Esophagus squamous epithelium (tissue), 5 donors: ENCODE results near the gene PTPRN2. TPM values are rescaled to one million over a fixed set of nuclear protein-coding genes. Genes with fewer than 3 reads are reported as not detected.

ENCODE experiments used
- DNase-seq: peaks from one replicate; lab custom pipeline; 2025; lab: John Stamatoyannopoulos, UW
- H3K27ac ChIP-seq, 4 donors: fragments of 200-600 bp; sonication (generic); one replicate each; pipeline ENCODE4 v1.5.1; 2016 to 2019; ENCODE audit warnings: mild to moderate bottlenecking in 1 of 4
- H3K27me3 ChIP-seq, 4 donors: fragments of 200-600 bp; sonication (generic); 1 replicate in 3 of 4; 2 replicates in 1 of 4; pipeline versions ENCODE4 v1.5.1 to v1.6.0; 2017 to 2021; ENCODE audit warnings: antibody characterized with exemption in 1 of 4
- H3K36me3 ChIP-seq, 3 donors: fragments of 200-600 bp; sonication (generic); one replicate each; pipeline ENCODE4 v1.5.1; 2016 to 2019
- H3K4me1 ChIP-seq, 3 donors: fragments of 200-600 bp; sonication (generic); one replicate each; pipeline ENCODE4 v1.5.1; 2017 to 2019
- H3K4me3 ChIP-seq, 4 donors: fragments of 200-600 bp; sonication (generic); 1 replicate in 3 of 4; 2 replicates in 1 of 4; pipeline ENCODE4 v1.5.1; 2016 to 2019; ENCODE audit warnings: mild to moderate bottlenecking in 2 of 4, moderate library complexity in 1 of 4
- H3K9me3 ChIP-seq, 3 donors: fragments of 200-600 bp; sonication (generic); one replicate each; pipeline ENCODE4 v1.5.1; 2016 to 2019
- CTCF ChIP-seq, 6 experiments: fragments of 450-650 bp in 4 of 6; fragments of 200-600 bp in 2 of 6; sonication (generic) in 2 of 6; IDR thresholded peaks; one replicate each; pipeline ENCODE4 v1.5.1; 2016 to 2019; ENCODE audit warnings: antibody characterized with exemption in 6 of 6, mild to moderate bottlenecking in 4 of 6, moderate library complexity in 4 of 6
- POLR2A ChIP-seq, 4 donors: fragments of 450-650 bp; IDR thresholded peaks; one replicate each; pipeline ENCODE4 v1.6.1; 2017; ENCODE audit warnings: antibody characterized with exemption in 4 of 4, mild to moderate bottlenecking in 4 of 4, moderate library complexity in 3 of 4
- WGBS, 2 donors: methylation state at CpG; one replicate each; pipeline ENCODE4 v1.1.5; 2018; 5-methylcytosine and 5-hydroxymethylcytosine counted together
- intact Hi-C: fragments of 100-400 bp; cut with DNase I; formaldehyde crosslinking; loops from one replicate; pipeline ENCODE4 v1.15.0; 2022
- total RNA-seq, 4 donors: library from RNA; depleted of rRNA; stranded (reverse); fragments of >200 nt; gene quantifications; one replicate each; pipeline ENCODE4 v1.1.0, GENCODE V29; 2016
- donor health status: DM: yes; HTN: yes; CAD: no.

PTPRN2 gene
- total RNA-seq, 4 donors from 2014 or later = 0.38 to 2.7 (median 1.0) TPM

DNA sequence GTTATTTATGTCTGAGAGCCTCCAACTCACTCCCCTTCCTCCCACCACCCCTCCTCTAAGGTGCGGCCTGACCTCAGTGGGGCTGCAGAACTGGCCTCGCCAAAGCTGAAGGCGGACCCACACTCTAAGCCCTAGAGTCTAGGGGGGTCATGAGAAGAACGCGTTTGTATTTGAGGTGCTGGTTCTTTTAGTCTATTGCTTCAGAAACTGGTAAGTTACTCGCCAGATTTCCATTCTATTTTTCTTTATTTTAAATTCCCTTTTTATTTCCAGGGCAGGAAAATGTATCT is 893.3 kb downstream of the PTPRN2 start:
- Histone ChIP-seq H3K9me3 (no peaks in the 10 kb centered on the region), H3K27ac (no peak overlapping the region), H3K4me3 (no peak overlapping the region), H3K36me3 (no peaks in the 10 kb centered on the region), H3K27me3 (peaks cover 4 to 69% (median 21%) of the 10 kb centered on the region in 4 donors), H3K4me1 (peaks cover 6 to 44% (median 26%) of the 10 kb centered on the region in 3 donors)
- WGBS, 2 donors = 25 to 52% methylated on average over 5 to 6 of the region's 6 CpGs
- intact Hi-C loops = no loop called here
- TF ChIP-seq CTCF (IDR thresholded peaks at IDR 0.05) (no peak), POLR2A (IDR thresholded peaks at IDR 0.05) (no peak)
- no peak for DNase-seq

DNA sequence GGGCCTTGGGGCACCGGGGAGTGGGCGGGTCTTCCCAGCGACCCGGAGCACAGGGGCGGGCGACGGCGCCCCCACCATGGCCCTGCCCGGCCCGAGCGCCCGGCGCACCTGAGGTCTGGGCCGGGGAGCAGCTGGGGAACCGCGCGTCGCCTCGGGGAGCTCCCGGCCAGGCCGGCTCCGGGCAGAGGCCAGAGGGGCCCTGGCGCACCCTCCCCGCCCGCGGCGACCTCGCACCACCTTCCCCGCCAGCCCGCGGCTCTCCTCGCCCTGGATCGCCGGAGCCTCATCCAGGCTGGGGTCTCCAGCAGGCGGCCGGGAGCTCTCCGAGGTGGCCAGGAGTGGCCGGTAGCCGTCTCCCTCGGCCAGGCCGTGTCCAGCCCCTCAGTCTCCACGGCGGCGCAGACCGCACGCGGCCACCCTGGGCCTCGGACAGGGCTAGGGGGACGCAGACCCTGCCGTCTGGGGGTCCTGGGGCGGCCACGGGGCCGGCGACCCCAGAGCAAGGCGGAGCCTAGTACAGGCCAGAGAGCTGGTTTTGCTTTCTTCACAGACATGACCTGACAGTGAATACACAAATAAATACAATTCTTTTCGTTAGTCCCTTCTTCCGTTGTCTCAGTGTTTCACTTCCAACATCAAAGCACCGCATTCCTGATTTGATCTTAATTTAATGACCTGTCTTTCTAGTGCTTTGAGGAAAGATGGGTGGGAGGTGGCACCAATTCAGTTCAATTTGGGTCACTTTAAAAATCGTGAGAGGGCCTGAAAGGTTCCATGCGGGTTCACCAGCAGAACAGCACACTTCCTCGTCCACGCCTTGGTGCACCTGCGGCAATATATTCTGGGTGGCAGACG is 893.9 kb downstream of the PTPRN2 start:
- peaks cover 6 to 50% (median 28%) of the 10 kb centered on the region in 3 donors for H3K4me1 ChIP-seq
- WGBS, 2 donors = 17 to 21% methylated on average over 14 to 16 of the region's 64 CpGs
- peaks cover 10 to 72% (median 26%) of the 10 kb centered on the region in 4 donors for H3K27me3 ChIP-seq
- H3K36me3 ChIP-seq = no peaks in the 10 kb centered on the region
- intact Hi-C loops = no loop called here
- no peak for DNase-seq
- peak overlapping the region in 2 of 4 donors; percentile 11 to 30 for H3K4me3 ChIP-seq
- no peak overlapping the region for H3K27ac ChIP-seq
- no peaks in the 10 kb centered on the region for H3K9me3 ChIP-seq
- no peak for TF ChIP-seq POLR2A (IDR thresholded peaks at IDR 0.05)
- no peak for TF ChIP-seq CTCF (IDR thresholded peaks at IDR 0.05)

GRCh38 chr7:157693071-157693520 is 894.5 kb downstream of the PTPRN2 start:
- WGBS, 2 donors = 18% methylated on average over 8 of the region's 47 CpGs; no CpG with 5 or more reads in 1 of the 2 donors
- H3K4me1 ChIP-seq = peaks cover 6 to 55% (median 28%) of the 10 kb centered on the region in 3 donors
- H3K9me3 ChIP-seq = no peaks in the 10 kb centered on the region
- no peak for TF ChIP-seq POLR2A (IDR thresholded peaks at IDR 0.05)
- no peak for TF ChIP-seq CTCF (IDR thresholded peaks at IDR 0.05)
- DNase-seq = no peak
- no peak overlapping the region for H3K27ac ChIP-seq
- H3K36me3 ChIP-seq = no peaks in the 10 kb centered on the region
- H3K4me3 ChIP-seq = peak overlapping the region in 2 of 4 donors; percentile 11 to 30
- intact Hi-C loops = no loop called here
- H3K27me3 ChIP-seq = peaks cover 17 to 78% (median 31%) of the 10 kb centered on the region in 4 donors

GRCh38 chr7:157692460-157693011 is 895.1 kb downstream of the PTPRN2 start:
- H3K9me3 ChIP-seq = no peaks in the 10 kb centered on the region
- H3K4me3 ChIP-seq = peak overlapping the region in 1 of 4 donors; percentile 30
- no peak for DNase-seq
- no peaks in the 10 kb centered on the region for H3K36me3 ChIP-seq
- peaks cover 20 to 84% (median 33%) of the 10 kb centered on the region in 4 donors for H3K27me3 ChIP-seq
- TF ChIP-seq POLR2A (IDR thresholded peaks at IDR 0.05) (no peak), CTCF (IDR thresholded peaks at IDR 0.05) (no peak)
- intact Hi-C loops = no loop called here
- 16 to 17% methylated on average over 12 to 20 of the region's 44 CpGs for WGBS, 2 donors
- H3K4me1 ChIP-seq = peaks cover 6 to 55% (median 28%) of the 10 kb centered on the region in 3 donors
- H3K27ac ChIP-seq = no peak overlapping the region
